OCI-LY1 (cell line): Measurements from ENCODE around the gene SFXN2.

Experiments used
- H2AFZ ChIP-seq: fragments of 200-600 bp; sonication (generic), shearing (Covaris generic); 2 replicates; pipeline ENCODE4 v1.6.0; 2014; ENCODE audit warnings: antibody characterized with exemption, mild to moderate bottlenecking, low read length
- H3F3A ChIP-seq: fragments of 200-600 bp; sonication (generic), shearing (Covaris generic); 2 replicates; pipeline ENCODE4 v1.6.0; 2014; ENCODE audit warnings: mild to moderate bottlenecking, antibody characterized with exemption, low read length, moderate library complexity; ENCODE audit not compliant: insufficient read depth
- H3K27ac ChIP-seq: fragments of 200-600 bp; sonication (generic); 2 replicates; pipeline ENCODE4 v1.5.1; 2014; ENCODE audit warnings: low read length, mixed run types, mild to moderate bottlenecking, low read depth; ENCODE audit not compliant: poor library complexity, severe bottlenecking
- H3K27me3 ChIP-seq: fragments of 200-600 bp; sonication (generic); 2 replicates; pipeline ENCODE4 v1.6.0; 2014; ENCODE audit warnings: antibody characterized with exemption, mild to moderate bottlenecking, low read length, moderate library complexity; ENCODE audit not compliant: insufficient read depth
- H3K36me3 ChIP-seq: fragments of 200-600 bp; sonication (generic); 2 replicates; pipeline ENCODE4 v1.6.1; 2014; ENCODE audit warnings: mild to moderate bottlenecking, antibody characterized with exemption, low read length, moderate library complexity, mixed read lengths; ENCODE audit not compliant: insufficient read depth
- H3K4me1 ChIP-seq: fragments of 200-600 bp; sonication (generic); 2 replicates; pipeline ENCODE4 v1.5.1; 2014; ENCODE audit warnings: mild to moderate bottlenecking, low read length, moderate library complexity; ENCODE audit not compliant: insufficient read depth, severe bottlenecking
- H3K4me2 ChIP-seq: fragments of 200-600 bp; sonication (generic), shearing (Covaris generic); 2 replicates; pipeline ENCODE4 v1.6.1; 2014; ENCODE audit warnings: low read length
- H3K4me3 ChIP-seq: fragments of 200-600 bp; sonication (generic); 2 replicates; pipeline ENCODE4 v1.5.1; 2014; ENCODE audit warnings: low read length, low read depth, mild to moderate bottlenecking, mixed read lengths; ENCODE audit not compliant: poor library complexity, severe bottlenecking
- H3K79me2 ChIP-seq: fragments of 200-600 bp; shearing (Covaris generic); 2 replicates; pipeline ENCODE4 v1.6.1; 2016; ENCODE audit warnings: mixed run types, low read length, mixed read lengths; ENCODE audit not compliant: insufficient read depth
- H3K9ac ChIP-seq: fragments of 200-600 bp; sonication (generic), shearing (Covaris generic); 2 replicates; pipeline ENCODE4 v1.6.1; 2014; ENCODE audit warnings: mild to moderate bottlenecking, low read length, mixed read lengths
- H3K9me2 ChIP-seq: fragments of 200-600 bp; sonication (generic), shearing (Covaris generic); 2 replicates; pipeline ENCODE4 v1.6.1; 2014; ENCODE audit warnings: low read depth, mild to moderate bottlenecking, low read length, mixed read lengths
- H3K9me3 ChIP-seq: fragments of 200-600 bp; shearing (Covaris generic); 2 replicates; pipeline ENCODE4 v1.6.1; 2014; ENCODE audit warnings: low read length, mixed read lengths
- H4K20me1 ChIP-seq: fragments of 200-600 bp; sonication (generic), shearing (Covaris generic); 2 replicates; pipeline ENCODE4 v1.6.0; 2016; ENCODE audit warnings: mild to moderate bottlenecking, low read length; ENCODE audit not compliant: insufficient read depth
- EZH2 ChIP-seq: fragments of 200-600 bp; sonication (generic), shearing (Covaris generic); IDR thresholded peaks from 2 replicates; pipeline ENCODE4 v1.8.0; 2017; ENCODE audit warnings: borderline replicate concordance, mixed run types, mild to moderate bottlenecking, antibody characterized with exemption, low read length, moderate library complexity, mixed read lengths
- TF ChIP-seq, protein P1 (sequence below): fragments of 200-600 bp; sonication (generic), shearing (Covaris generic); IDR thresholded peaks from 2 replicates; pipeline ENCODE4 v1.5.1; 2017; ENCODE audit warnings: mild to moderate bottlenecking, antibody characterized with exemption, low read length, moderate library complexity, mixed read lengths

SFXN2 gene

DNA sequence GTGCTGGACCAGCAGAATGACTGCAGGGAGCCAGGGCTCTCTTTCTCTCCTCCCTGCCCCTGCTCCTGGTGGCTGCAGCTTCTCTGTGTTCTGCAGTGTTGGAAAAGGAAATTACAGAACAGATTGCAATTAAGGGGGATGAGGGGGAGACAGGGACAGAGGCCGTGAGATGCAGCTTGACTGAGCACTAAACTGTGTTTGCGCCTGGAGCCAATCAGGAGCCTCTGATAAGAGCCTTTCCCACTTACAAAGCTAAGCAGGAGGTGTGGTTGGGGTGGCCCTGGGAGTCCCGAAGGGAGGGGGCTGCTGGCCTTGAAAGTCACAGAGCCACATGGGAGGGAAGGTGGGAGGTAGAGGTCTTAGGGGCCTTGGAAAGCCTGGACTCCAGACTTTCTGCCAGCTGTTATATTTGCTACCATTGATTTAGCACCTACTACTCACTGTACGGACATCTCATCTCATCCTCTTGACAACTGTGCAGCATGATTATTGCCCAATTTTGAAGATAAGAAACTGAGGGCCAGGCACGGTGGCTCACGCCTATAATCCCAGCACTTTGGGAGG is 43.5 kb upstream of the SFXN2 start:
- Histone ChIP-seq H3K36me3 (no peaks in the 10 kb centered on the region), H2AFZ (no peak overlapping the region), H3K4me3 (no peak overlapping the region), H3K27me3 (no peaks in the 10 kb centered on the region), H3K9me3 (no peaks in the 10 kb centered on the region), H3K9me2 (no peaks in the 10 kb centered on the region), H4K20me1 (no peaks in the 10 kb centered on the region), H3K9ac (no peak overlapping the region), H3F3A (no peaks in the 10 kb centered on the region), H3K4me1 (peaks cover 37% of the 10 kb centered on the region), H3K27ac (no peak overlapping the region), H3K79me2 (no peaks in the 10 kb centered on the region), H3K4me2 (no peak overlapping the region)
- TF ChIP-seq, protein P1, sequence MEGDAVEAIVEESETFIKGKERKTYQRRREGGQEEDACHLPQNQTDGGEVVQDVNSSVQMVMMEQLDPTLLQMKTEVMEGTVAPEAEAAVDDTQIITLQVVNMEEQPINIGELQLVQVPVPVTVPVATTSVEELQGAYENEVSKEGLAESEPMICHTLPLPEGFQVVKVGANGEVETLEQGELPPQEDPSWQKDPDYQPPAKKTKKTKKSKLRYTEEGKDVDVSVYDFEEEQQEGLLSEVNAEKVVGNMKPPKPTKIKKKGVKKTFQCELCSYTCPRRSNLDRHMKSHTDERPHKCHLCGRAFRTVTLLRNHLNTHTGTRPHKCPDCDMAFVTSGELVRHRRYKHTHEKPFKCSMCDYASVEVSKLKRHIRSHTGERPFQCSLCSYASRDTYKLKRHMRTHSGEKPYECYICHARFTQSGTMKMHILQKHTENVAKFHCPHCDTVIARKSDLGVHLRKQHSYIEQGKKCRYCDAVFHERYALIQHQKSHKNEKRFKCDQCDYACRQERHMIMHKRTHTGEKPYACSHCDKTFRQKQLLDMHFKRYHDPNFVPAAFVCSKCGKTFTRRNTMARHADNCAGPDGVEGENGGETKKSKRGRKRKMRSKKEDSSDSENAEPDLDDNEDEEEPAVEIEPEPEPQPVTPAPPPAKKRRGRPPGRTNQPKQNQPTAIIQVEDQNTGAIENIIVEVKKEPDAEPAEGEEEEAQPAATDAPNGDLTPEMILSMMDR: no peak
- no peak for TF ChIP-seq EZH2

DNA sequence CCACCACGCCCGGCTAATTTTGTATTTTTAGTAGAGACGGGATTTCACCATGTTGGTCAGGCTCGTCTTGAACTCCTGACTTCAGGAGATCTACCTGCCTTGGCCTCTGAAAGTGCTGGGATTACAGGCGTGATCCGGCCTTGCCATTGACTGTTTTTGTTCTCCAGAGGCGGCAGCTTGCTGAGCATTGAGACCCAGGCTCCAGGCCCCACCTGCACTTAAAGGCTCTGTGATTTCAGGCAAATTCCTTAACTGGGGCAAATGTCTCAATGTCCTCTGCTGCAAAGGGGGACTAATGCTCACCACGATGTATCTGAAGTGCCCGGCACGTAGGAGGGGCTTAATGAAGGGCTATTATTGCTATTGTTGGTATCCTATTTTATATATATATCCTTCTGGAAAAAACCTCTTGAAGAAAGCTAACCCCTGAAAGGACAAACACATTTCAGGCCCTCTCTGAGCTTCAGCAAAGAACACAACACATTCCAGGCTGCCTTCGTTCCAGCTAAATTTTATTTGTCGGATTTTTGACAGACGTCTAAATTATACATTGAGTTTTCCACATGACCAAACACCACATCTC is 41.1 kb upstream of the SFXN2 start:
- Histone ChIP-seq H3K27ac (peak overlapping the region; percentile 95), H3K9ac (peak overlapping the region; percentile 55; the same call in 1 of the 2 replicates), H3K4me2 (peak overlapping the region; percentile 65), H3K4me1 (peaks cover 55% of the 10 kb centered on the region), H2AFZ (no peak overlapping the region), H3K9me3 (no peaks in the 10 kb centered on the region), H3K27me3 (no peaks in the 10 kb centered on the region), H3F3A (no peaks in the 10 kb centered on the region), H3K79me2 (no peaks in the 10 kb centered on the region), H4K20me1 (no peaks in the 10 kb centered on the region), H3K36me3 (no peaks in the 10 kb centered on the region), H3K9me2 (no peaks in the 10 kb centered on the region), H3K4me3 (peak overlapping the region; percentile 38)
- TF ChIP-seq EZH2: no peak
- TF ChIP-seq, protein P1: no peak

DNA sequence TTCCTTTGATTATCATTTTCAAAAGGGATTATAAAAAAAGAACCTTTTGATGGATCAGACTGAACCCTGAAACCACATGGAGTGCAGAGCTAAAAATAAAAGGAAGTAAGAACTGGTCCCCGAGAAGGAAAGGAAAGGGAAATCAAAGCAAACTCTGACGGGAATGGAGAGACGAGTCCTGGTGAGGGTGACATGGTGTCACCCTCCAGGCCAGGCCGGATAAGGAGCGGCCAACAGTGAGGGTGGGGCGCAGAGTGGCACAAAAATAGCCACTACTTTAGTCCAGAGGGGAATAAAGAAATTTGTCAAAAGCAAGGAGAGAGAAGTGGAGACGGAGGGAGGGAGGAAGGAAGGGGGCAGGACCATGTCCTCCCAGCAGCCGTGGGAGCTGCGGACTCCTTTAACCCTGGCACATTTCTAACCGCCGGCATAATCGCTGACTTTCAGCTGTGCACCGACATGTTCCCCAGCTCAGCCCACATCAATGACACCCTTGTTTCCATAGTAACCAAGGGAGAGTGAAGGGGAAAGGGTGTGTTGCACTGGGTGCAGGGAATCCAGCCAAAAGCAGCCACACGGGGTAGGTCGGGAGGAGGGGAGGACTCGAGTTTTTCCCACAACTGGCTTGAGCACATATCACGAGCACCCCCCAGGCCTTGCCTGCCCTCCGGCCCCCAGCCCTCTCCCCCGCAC is 40.5 kb upstream of the SFXN2 start:
- H4K20me1 ChIP-seq: no peaks in the 10 kb centered on the region
- no peaks in the 10 kb centered on the region for H3K9me3 ChIP-seq
- peak overlapping the region; percentile 95 for H3K27ac ChIP-seq
- peak overlapping the region; percentile 55; the same call in 1 of the 2 replicates for H3K9ac ChIP-seq
- no peaks in the 10 kb centered on the region for H3K79me2 ChIP-seq
- peak overlapping the region; percentile 65 for H3K4me2 ChIP-seq
- H3F3A ChIP-seq: no peaks in the 10 kb centered on the region
- H3K4me1 ChIP-seq: peaks cover 62% of the 10 kb centered on the region
- no peaks in the 10 kb centered on the region for H3K9me2 ChIP-seq
- TF ChIP-seq, protein P1: no peak
- TF ChIP-seq EZH2: no peak
- H3K4me3 ChIP-seq: peak overlapping the region; percentile 38
- no peaks in the 10 kb centered on the region for H3K27me3 ChIP-seq
- H2AFZ ChIP-seq: no peak overlapping the region
- no peaks in the 10 kb centered on the region for H3K36me3 ChIP-seq
